H9 (cell line): ENCODE data around the gene VDAC2. TPM values are rescaled to one million over a fixed set of nuclear protein-coding genes. Genes with fewer than 3 reads are reported as not detected.

Experiments
- DNase-seq: peaks from one replicate; pipeline ENCODE4 v3.0.0-alpha.2; 2017
- H2AFZ ChIP-seq: one replicate; pipeline ENCODE4 v1.6.1; 2013; ENCODE audit warnings: mild to moderate bottlenecking, low read length, control low read depth, moderate library complexity
- H2AK5ac ChIP-seq: 2 replicates; pipeline ENCODE4 v1.6.1; 2013; ENCODE audit warnings: low read length, control low read depth, mixed read lengths; ENCODE audit not compliant: insufficient read length
- H2BK120ac ChIP-seq: one replicate; pipeline ENCODE4 v1.6.1; 2013; ENCODE audit warnings: low read depth, mild to moderate bottlenecking, low read length, control low read depth, inconsistent platforms; ENCODE audit not compliant: poor library complexity, severe bottlenecking
- H2BK12ac ChIP-seq: 2 replicates; pipeline ENCODE4 v1.6.1; 2013; ENCODE audit warnings: low read length, control low read depth, mixed read lengths, low read depth; ENCODE audit not compliant: insufficient read length
- H2BK15ac ChIP-seq: 2 replicates; pipeline ENCODE4 v1.6.1; 2013; ENCODE audit warnings: low read depth, low read length, control low read depth
- H2BK20ac ChIP-seq: one replicate; pipeline ENCODE4 v1.6.1; 2013; ENCODE audit warnings: low read depth, mild to moderate bottlenecking, low read length, control low read depth, inconsistent platforms; ENCODE audit not compliant: poor library complexity, severe bottlenecking
- H2BK5ac ChIP-seq: 2 replicates; pipeline ENCODE4 v1.6.1; 2013; ENCODE audit warnings: low read length, control low read depth, mixed read lengths; ENCODE audit not compliant: insufficient read length
- H3K14ac ChIP-seq: 2 replicates; pipeline ENCODE4 v1.6.1; 2013; ENCODE audit warnings: low read length, control low read depth; ENCODE audit not compliant: insufficient read depth
- H3K18ac ChIP-seq: 2 replicates; pipeline ENCODE4 v1.6.1; 2013; ENCODE audit warnings: low read depth, mild to moderate bottlenecking, mixed read lengths, low read length, control low read depth; ENCODE audit not compliant: insufficient read length
- H3K23ac ChIP-seq: 2 replicates; pipeline ENCODE4 v1.6.1; 2013; ENCODE audit warnings: low read length, control low read depth, mixed read lengths, low read depth; ENCODE audit not compliant: insufficient read length
- H3K23me2 ChIP-seq: 2 replicates; pipeline ENCODE4 v1.6.1; 2013; ENCODE audit warnings: low read depth, mild to moderate bottlenecking, mixed read lengths, low read length, control low read depth; ENCODE audit not compliant: insufficient read length, poor library complexity, severe bottlenecking
- H3K27ac ChIP-seq: 2 replicates; pipeline ENCODE4 v1.5.1; 2013; ENCODE audit warnings: low read length, control low read depth, mixed read lengths, low read depth; ENCODE audit not compliant: insufficient read length
- H3K27me3 ChIP-seq: 2 replicates; pipeline ENCODE4 v1.6.1; 2013; ENCODE audit warnings: low read length, control low read depth, inconsistent platforms; ENCODE audit not compliant: insufficient read depth
- H3K4ac ChIP-seq: 2 replicates; pipeline ENCODE4 v1.6.1; 2013; ENCODE audit warnings: low read depth, mild to moderate bottlenecking, control low read depth, inconsistent platforms, low read length, moderate library complexity
- H3K4me1 ChIP-seq: 2 replicates; pipeline ENCODE4 v1.6.1; 2013; ENCODE audit warnings: low read length, control low read depth, inconsistent platforms; ENCODE audit not compliant: insufficient read depth
- H3K4me2 ChIP-seq: 2 replicates; pipeline ENCODE4 v1.6.1; 2013; ENCODE audit warnings: low read length, control low read depth, mixed read lengths; ENCODE audit not compliant: insufficient read length, insufficient read depth
- H3K56ac ChIP-seq: 2 replicates; pipeline ENCODE4 v1.6.1; 2013; ENCODE audit warnings: low read depth, mild to moderate bottlenecking, mixed read lengths, low read length, control low read depth; ENCODE audit not compliant: insufficient read length
- H3K79me1 ChIP-seq: 2 replicates; pipeline ENCODE4 v1.6.1; 2013; ENCODE audit warnings: low read depth, mild to moderate bottlenecking, moderate library complexity, low read length, control low read depth, inconsistent platforms; ENCODE audit not compliant: insufficient read depth, poor library complexity, severe bottlenecking
- H3K79me2 ChIP-seq: 2 replicates; pipeline ENCODE4 v1.6.1; 2013; ENCODE audit warnings: low read length, control low read depth, inconsistent platforms; ENCODE audit not compliant: insufficient read depth
- H3K9ac ChIP-seq: 2 replicates; pipeline ENCODE4 v1.6.1; 2013; ENCODE audit warnings: low read length, control low read depth, mixed read lengths; ENCODE audit not compliant: insufficient read length; ENCODE audit errors: extremely low read depth
- H3K9me3 ChIP-seq: one replicate; pipeline ENCODE4 v1.6.1; 2013; ENCODE audit warnings: low read depth, low read length, inconsistent platforms; ENCODE audit not compliant: control insufficient read depth
- H3T11ph ChIP-seq: one replicate; pipeline ENCODE4 v1.6.1; 2013; ENCODE audit warnings: mild to moderate bottlenecking, low read length, control low read depth, inconsistent platforms
- H4K20me1 ChIP-seq: one replicate; pipeline ENCODE4 v1.6.1; 2013; ENCODE audit not compliant: control insufficient read depth, insufficient read length, insufficient read depth
- H4K5ac ChIP-seq: 2 replicates; pipeline ENCODE4 v1.6.1; 2013; ENCODE audit warnings: low read depth, mild to moderate bottlenecking, mixed read lengths, low read length, control low read depth; ENCODE audit not compliant: insufficient read length
- H4K8ac ChIP-seq: replicated peaks from 2 replicates; pipeline ENCODE4 v1.6.1; 2013; ENCODE audit warnings: low read length, control low read depth, mixed read lengths, low read depth; ENCODE audit not compliant: insufficient read length
- H4K91ac ChIP-seq: 2 replicates; pipeline ENCODE4 v1.6.1; 2013; ENCODE audit warnings: low read depth, mild to moderate bottlenecking, moderate library complexity, mixed read lengths, low read length, control low read depth; ENCODE audit not compliant: insufficient read length
- H3K27ac Mint-ChIP-seq, 3 experiments: 2 replicates in 2 of 3; 3 replicates in 1 of 3; pipeline ENCODE4 v1.8.0; 2020 to 2021; ENCODE audit warnings: mixed read lengths in 3 of 3, mild to moderate bottlenecking in 1 of 3, moderate library complexity in 1 of 3
- H3K27me3 Mint-ChIP-seq: 2 replicates; pipeline ENCODE4 v1.8.0; 2021; ENCODE audit warnings: low read depth, mild to moderate bottlenecking, moderate library complexity, mixed read lengths
- H3K36me3 Mint-ChIP-seq, 3 experiments: 2 replicates in 2 of 3; 3 replicates in 1 of 3; pipeline ENCODE4 v1.8.0; 2020 to 2021; ENCODE audit warnings: low read depth in 3 of 3, mixed read lengths in 3 of 3; ENCODE audit not compliant: insufficient read depth in 1 of 3
- H3K4me1 Mint-ChIP-seq, 2 experiments: 2 replicates each; pipeline ENCODE4 v1.8.0; 2020; ENCODE audit warnings: mixed read lengths in 2 of 2
- H3K4me3 Mint-ChIP-seq, 2 experiments: 2 replicates in 1 of 2; 3 replicates in 1 of 2; pipeline ENCODE4 v1.8.0; 2020 to 2021; ENCODE audit warnings: mild to moderate bottlenecking in 2 of 2, mixed read lengths in 2 of 2, moderate library complexity in 1 of 2
- H3K9me3 Mint-ChIP-seq, 2 experiments: 2 replicates in 1 of 2; 3 replicates in 1 of 2; pipeline ENCODE4 v1.8.0; 2020; ENCODE audit warnings: mild to moderate bottlenecking in 2 of 2, mixed read lengths in 2 of 2, moderate library complexity in 1 of 2
- WGBS: extraction: QIAGEN DNeasy Blood & Tissue Kit; methylation state at CpG from one replicate; pipeline ENCODE4 v1.1.7; 2013; ENCODE audit warnings: missing lambda C conversion rate, low lambda C conversion rate, mixed read lengths; ENCODE audit not compliant: insufficient read length; ENCODE audit errors: extremely low coverage; 5-methylcytosine and 5-hydroxymethylcytosine counted together
- total RNA-seq: library from RNA; stranded (reverse); gene quantifications from 2 replicates; pipeline ENCODE4 v1.2.1, GENCODE V29; 2021
- TF ChIP-seq, protein P1 (sequence below): fragments of 200-600 bp; sonication (generic); conservative IDR thresholded peaks from 3 replicates; pipeline ENCODE4 v1.8.0; 2021; ENCODE audit warnings: antibody characterized with exemption, mild to moderate bottlenecking

VDAC2 gene
- total RNA-seq, 1 experiment from 2014 or later: 271 TPM

DNA sequence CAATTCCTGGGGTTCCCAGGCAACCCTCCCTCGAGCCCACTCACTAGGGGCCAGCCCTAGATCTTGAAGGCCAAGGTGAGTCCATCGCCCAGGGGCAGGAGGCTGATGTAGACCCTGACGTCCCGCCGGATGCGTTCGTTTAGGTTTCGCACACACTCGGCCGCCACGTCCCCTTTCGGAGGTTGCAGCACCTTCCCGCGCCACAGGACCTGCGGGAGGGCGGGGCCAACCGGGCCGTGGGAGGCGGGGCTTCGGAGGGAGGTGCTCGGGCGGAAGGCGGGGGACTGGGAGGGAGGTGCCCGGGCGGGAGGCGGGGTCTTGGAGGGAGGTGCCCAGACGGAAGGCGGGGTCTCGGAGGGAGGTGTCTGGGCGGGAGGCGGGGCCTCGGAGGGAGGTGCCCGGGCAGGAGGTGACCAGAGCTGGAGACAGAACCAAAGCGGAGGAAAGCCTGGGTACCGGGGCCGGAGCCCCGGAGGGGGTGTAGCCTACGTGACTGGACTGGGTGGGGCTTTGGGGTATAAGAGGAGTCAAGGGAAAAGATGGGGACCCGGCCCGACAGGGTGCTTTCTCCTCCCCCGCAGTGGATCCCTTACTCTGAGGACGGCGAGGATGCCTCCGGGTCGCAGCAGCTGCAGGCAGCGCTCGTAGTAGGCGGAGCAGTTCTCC is 23.6 kb downstream of the VDAC2 start:
- H2BK5ac ChIP-seq: no peak overlapping the region
- H3K56ac ChIP-seq: no peak overlapping the region
- no peak overlapping the region for H4K91ac ChIP-seq
- peak; percentile 98 for DNase-seq
- H2AFZ ChIP-seq: no peak overlapping the region
- H2BK20ac ChIP-seq: no peak overlapping the region
- peaks cover 17% of the 10 kb centered on the region for H3K23me2 ChIP-seq
- no peaks in the 10 kb centered on the region for H4K20me1 ChIP-seq
- H4K5ac ChIP-seq: no peak overlapping the region
- H3K79me1 ChIP-seq: no peaks in the 10 kb centered on the region
- Mint-ChIP-seq H3K9me3 (no peaks in the 10 kb centered on the region), H3K27ac (peak overlapping the region in 2 of 3 experiments; percentile 89 to 95; a peak in 3 of 7 replicates), H3K36me3 (peaks cover 28 to 39% (median 38%) of the 10 kb centered on the region in 3 experiments), H3K4me3 (peak overlapping the region; percentile 70 to 78), H3K4me1 (peaks cover 18% of the 10 kb centered on the region in 2 experiments), H3K27me3 (no peaks in the 10 kb centered on the region)
- no peaks in the 10 kb centered on the region; the same call in 1 of the 2 replicates for H3K4me1 ChIP-seq
- peak overlapping the region; percentile 66 for H3K9ac ChIP-seq
- no peak overlapping the region for H2BK15ac ChIP-seq
- H3K27me3 ChIP-seq: no peaks in the 10 kb centered on the region
- no peak overlapping the region for H4K8ac ChIP-seq
- H3K14ac ChIP-seq: peak overlapping the region; percentile 87; the same call in 1 of the 2 replicates
- WGBS: no CpG with 5 or more reads among the region's 48 CpGs
- peak overlapping the region; percentile 81 for H3K18ac ChIP-seq
- TF ChIP-seq, protein P1, sequence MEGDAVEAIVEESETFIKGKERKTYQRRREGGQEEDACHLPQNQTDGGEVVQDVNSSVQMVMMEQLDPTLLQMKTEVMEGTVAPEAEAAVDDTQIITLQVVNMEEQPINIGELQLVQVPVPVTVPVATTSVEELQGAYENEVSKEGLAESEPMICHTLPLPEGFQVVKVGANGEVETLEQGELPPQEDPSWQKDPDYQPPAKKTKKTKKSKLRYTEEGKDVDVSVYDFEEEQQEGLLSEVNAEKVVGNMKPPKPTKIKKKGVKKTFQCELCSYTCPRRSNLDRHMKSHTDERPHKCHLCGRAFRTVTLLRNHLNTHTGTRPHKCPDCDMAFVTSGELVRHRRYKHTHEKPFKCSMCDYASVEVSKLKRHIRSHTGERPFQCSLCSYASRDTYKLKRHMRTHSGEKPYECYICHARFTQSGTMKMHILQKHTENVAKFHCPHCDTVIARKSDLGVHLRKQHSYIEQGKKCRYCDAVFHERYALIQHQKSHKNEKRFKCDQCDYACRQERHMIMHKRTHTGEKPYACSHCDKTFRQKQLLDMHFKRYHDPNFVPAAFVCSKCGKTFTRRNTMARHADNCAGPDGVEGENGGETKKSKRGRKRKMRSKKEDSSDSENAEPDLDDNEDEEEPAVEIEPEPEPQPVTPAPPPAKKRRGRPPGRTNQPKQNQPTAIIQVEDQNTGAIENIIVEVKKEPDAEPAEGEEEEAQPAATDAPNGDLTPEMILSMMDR: no peak
- H2BK12ac ChIP-seq: no peak overlapping the region
- no peak overlapping the region for H2AK5ac ChIP-seq
- no peaks in the 10 kb centered on the region for H3K79me2 ChIP-seq
- H3K4me2 ChIP-seq: peak overlapping the region; percentile 58
- H3T11ph ChIP-seq: no peak overlapping the region
- no peak overlapping the region for H3K27ac ChIP-seq
- H3K9me3 ChIP-seq: no peaks in the 10 kb centered on the region
- no peak overlapping the region for H3K4ac ChIP-seq
- H2BK120ac ChIP-seq: no peak overlapping the region
- H3K23ac ChIP-seq: no peak overlapping the region
